Chondrocyte (in vitro differentiated cells): ENCODE data around the gene SLC9C1. TPM values are rescaled to one million over a fixed set of nuclear protein-coding genes. Genes with fewer than 3 reads are reported as not detected.

Source experiments
- DNase-seq: peaks from one replicate; pipeline ENCODE4 v3.0.0; 2021; ENCODE audit warnings: mixed read lengths, low spot score
- H3K27ac Mint-ChIP-seq: one replicate; pipeline ENCODE4 v1.8.0; 2021; ENCODE audit warnings: mild to moderate bottlenecking, moderate library complexity, mixed read lengths; ENCODE audit not compliant: unreplicated experiment
- H3K27me3 Mint-ChIP-seq: 2 replicates; pipeline ENCODE4 v1.8.0; 2021; ENCODE audit warnings: low read depth, mixed read lengths
- H3K36me3 Mint-ChIP-seq: 2 replicates; pipeline ENCODE4 v1.8.0; 2021; ENCODE audit warnings: low read depth, mixed read lengths
- H3K4me1 Mint-ChIP-seq: 2 replicates; pipeline ENCODE4 v1.8.0; 2021; ENCODE audit warnings: low read depth, mild to moderate bottlenecking, mixed read lengths
- H3K4me3 Mint-ChIP-seq: one replicate; pipeline ENCODE4 v1.8.0; 2021; ENCODE audit warnings: mild to moderate bottlenecking, moderate library complexity, mixed read lengths; ENCODE audit not compliant: unreplicated experiment
- H3K9me3 Mint-ChIP-seq: 2 replicates; pipeline ENCODE4 v1.8.0; 2021; ENCODE audit warnings: low read depth, mixed read lengths
- total RNA-seq: library from RNA; stranded (reverse); gene quantifications from 3 replicates; pipeline ENCODE4 v1.2.1, GENCODE V29; 2021
- TF ChIP-seq, protein P1 (sequence below): fragments of 200-600 bp; sonication (generic); IDR thresholded peaks from 2 replicates; pipeline ENCODE4 v1.5.0; 2021; ENCODE audit warnings: antibody characterized with exemption, mild to moderate bottlenecking, moderate library complexity

The SLC9C1 gene
- total RNA-seq, 1 donor from 2014 or later = 0.07 TPM

DNA sequence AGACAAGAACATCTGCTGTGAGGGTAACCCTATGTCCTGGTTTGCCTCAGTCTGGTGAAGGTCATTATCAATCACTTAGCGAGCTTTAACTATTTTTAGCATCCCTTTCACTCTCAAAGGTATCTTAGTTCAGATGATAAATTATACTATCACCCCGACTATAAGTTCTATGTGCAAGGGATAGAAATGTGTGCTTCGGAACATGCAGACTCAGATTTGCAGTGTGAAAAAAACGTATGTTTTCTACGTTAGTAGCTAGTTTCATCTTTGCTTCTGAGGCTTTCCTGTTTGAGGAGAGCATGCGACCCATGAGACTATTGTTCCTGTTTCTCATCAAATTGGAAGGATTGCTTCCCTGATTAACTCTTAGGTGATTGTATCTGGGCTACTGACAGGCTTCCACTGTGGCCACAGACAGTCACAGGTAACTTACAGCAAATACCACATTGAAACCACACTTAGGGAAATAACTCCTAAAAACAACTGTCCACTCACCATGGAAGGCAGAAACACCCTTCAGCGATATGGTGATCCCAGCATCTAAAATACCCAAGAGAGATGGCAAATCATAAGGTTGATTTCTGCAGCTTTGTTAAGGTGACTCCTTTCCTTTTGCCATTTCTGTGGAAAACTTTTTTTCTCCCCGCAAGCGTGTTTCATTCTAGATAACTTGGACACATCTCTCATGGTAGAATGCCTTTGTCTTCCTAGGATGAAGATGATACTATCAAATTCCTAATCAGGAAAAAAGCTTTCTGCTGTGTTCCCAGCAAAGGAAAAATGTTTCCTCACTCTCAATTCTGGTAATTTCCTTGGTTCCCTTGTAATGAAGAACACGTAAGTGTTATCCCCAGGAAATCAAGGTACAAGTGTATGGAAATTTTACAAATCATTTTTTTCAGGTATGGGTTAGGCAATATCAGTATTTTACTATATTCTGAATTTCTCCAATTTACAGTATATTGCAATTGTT lies 166.2 kb downstream of the SLC9C1 start:
- H3K4me3 Mint-ChIP-seq = no peak overlapping the region
- TF ChIP-seq, protein P1, sequence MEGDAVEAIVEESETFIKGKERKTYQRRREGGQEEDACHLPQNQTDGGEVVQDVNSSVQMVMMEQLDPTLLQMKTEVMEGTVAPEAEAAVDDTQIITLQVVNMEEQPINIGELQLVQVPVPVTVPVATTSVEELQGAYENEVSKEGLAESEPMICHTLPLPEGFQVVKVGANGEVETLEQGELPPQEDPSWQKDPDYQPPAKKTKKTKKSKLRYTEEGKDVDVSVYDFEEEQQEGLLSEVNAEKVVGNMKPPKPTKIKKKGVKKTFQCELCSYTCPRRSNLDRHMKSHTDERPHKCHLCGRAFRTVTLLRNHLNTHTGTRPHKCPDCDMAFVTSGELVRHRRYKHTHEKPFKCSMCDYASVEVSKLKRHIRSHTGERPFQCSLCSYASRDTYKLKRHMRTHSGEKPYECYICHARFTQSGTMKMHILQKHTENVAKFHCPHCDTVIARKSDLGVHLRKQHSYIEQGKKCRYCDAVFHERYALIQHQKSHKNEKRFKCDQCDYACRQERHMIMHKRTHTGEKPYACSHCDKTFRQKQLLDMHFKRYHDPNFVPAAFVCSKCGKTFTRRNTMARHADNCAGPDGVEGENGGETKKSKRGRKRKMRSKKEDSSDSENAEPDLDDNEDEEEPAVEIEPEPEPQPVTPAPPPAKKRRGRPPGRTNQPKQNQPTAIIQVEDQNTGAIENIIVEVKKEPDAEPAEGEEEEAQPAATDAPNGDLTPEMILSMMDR = no peak
- H3K27ac Mint-ChIP-seq = no peak overlapping the region
- no peak for DNase-seq
- no peaks in the 10 kb centered on the region for H3K27me3 Mint-ChIP-seq
- peaks cover 7% of the 10 kb centered on the region for H3K4me1 Mint-ChIP-seq
- no peaks in the 10 kb centered on the region for H3K9me3 Mint-ChIP-seq
- H3K36me3 Mint-ChIP-seq = no peaks in the 10 kb centered on the region

DNA sequence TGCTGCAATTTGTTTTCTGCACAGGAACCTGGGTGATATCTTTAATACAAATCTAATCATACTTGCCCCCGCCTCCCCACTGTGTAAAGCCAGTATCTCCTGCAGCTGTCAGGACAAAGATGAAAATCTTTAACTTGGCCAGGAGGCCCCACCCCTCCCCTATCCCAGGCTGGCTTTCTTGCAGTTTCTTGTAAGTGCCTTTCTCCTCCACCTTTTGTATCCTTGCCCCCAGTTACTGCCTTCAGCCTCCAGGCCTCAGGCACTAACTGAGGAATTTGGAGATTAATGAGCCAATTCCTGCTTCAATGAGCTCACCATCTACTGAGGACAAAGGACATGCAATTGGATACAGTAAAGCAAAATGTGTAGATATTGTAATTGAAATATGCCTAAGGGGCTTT lies 167.5 kb downstream of the SLC9C1 start:
- Mint-ChIP-seq H3K4me3 (no peak overlapping the region), H3K4me1 (peaks cover 7% of the 10 kb centered on the region), H3K27me3 (no peaks in the 10 kb centered on the region), H3K27ac (no peak overlapping the region), H3K36me3 (no peaks in the 10 kb centered on the region), H3K9me3 (no peaks in the 10 kb centered on the region)
- TF ChIP-seq, protein P1 = no peak
- no peak for DNase-seq

DNA sequence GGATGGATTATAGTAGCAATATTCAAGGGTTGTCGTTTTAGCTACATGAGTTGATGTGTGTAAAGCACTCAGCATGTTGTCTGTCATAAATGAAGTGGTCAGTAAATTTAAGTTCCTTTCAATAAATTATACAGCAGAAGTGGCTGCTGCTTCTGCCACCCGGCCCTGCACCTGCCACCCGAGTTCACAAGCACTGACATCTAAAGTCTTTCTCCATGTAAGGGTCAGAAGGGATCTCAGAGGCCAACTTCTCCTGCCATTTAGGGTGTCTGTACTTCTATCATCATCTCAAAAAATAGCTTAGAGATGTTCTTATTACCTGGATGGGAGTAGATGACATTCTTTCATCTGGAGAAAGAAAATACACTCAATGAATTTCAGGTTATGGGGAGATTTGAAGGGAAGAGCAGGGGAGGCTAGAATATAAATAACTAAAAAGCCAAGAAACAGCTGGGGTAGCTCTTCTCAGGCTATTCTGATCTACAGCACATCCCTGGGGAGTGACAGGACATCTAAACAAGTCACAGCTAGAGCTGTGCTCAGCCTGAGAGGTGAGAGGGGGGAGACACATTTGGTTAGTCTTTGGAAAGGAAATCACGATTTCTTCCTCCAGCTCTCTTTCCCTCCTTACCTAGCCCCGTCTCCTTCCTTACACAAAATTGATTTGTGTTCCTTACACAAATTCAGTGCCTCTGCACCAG lies 169.0 kb downstream of the SLC9C1 start:
- Mint-ChIP-seq H3K27me3 (no peaks in the 10 kb centered on the region), H3K27ac (no peak overlapping the region), H3K9me3 (no peaks in the 10 kb centered on the region), H3K4me3 (no peak overlapping the region), H3K4me1 (peaks cover 7% of the 10 kb centered on the region), H3K36me3 (no peaks in the 10 kb centered on the region)
- no peak for DNase-seq
- TF ChIP-seq, protein P1 = no peak

DNA sequence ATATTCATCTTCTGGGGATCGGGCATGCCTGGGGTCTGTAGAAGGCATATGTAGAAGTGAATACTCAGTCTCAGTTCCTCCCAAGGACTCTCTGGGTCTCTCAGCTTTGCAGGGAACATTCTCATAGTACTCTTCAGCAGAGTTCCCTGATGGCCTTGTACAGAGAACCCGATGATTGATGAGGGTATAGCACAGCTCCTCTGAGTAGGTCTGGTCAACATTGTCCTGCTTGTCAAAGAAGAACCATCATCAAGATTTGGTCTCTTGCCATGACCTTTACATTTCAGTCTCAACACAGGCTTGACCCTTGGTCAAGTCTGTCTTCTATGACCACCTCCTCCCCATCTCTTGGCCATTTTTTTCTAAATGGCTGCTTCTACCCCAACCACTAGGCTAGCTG lies 170.5 kb downstream of the SLC9C1 start:
- Mint-ChIP-seq H3K9me3 (no peaks in the 10 kb centered on the region), H3K4me3 (no peak overlapping the region), H3K27ac (no peak overlapping the region), H3K27me3 (no peaks in the 10 kb centered on the region), H3K4me1 (peaks cover 7% of the 10 kb centered on the region), H3K36me3 (peaks cover 5% of the 10 kb centered on the region)
- DNase-seq = no peak
- TF ChIP-seq, protein P1 = no peak

DNA sequence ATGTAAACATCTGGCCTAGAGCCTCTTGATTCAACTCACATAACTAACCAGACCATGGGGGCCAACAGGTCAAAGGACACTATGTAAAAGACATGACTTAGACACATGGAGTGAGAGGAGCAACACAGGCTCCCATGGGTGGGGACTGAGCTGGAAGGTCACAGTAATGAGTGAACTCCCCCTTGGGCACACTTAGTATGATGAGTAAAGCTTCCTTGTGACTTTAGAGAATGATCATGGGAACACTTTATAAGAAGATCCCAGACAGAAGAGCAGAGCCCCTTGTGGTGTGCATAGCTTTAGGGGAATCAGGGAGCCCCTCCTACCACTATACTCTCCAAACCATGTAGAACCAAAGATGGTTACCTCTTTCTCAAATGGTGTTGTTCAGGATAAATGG lies 171.1 kb downstream of the SLC9C1 start:
- no peak for DNase-seq
- H3K27me3 Mint-ChIP-seq = no peaks in the 10 kb centered on the region
- no peak overlapping the region for H3K4me3 Mint-ChIP-seq
- H3K36me3 Mint-ChIP-seq = peaks cover 5% of the 10 kb centered on the region
- no peak overlapping the region for H3K27ac Mint-ChIP-seq
- TF ChIP-seq, protein P1 = no peak
- no peaks in the 10 kb centered on the region for H3K9me3 Mint-ChIP-seq
- peaks cover 7% of the 10 kb centered on the region for H3K4me1 Mint-ChIP-seq
